GM12892 (cell line): ENCODE measurements around the gene CFAP90.

ENCODE experiments used
- POLR2A ChIP-seq: IDR thresholded peaks from 2 replicates; pipeline ENCODE4 v1.6.1; 2011; ENCODE audit warnings: low read depth, low read length, control low read depth
- TAF1 ChIP-seq: IDR thresholded peaks from 2 replicates; pipeline ENCODE4 v1.6.1; 2011; ENCODE audit warnings: low read depth, mild to moderate bottlenecking, control low read depth, low read length, borderline replicate concordance

DNA sequence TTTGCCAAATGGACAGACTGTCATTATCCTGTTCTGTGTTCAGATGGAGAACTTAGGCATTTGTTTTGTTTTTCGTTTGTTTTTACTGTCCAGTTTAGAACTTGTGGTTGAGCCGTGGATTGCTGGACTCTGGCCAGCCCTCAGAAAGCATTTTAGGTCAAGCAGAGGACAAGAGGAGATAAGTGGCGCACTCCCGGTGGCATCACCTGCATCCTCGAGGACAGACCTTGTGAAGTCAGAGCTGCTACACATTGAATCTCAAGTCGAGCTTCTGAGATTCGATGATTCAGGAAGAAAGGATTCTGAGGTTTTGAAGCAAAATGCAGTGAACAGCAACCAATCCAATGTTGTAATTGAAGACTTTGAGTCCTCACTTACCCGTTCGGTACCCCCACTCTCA is 26.9 kb upstream of the CFAP90 start:
- TF ChIP-seq POLR2A (no peak), TAF1 (no peak)
